ENCODE data around the gene BLNK. TPM values are rescaled to one million over a fixed set of nuclear protein-coding genes. Genes with fewer than 3 reads are reported as not detected.
A peak's percentile ranks its signal among the peaks of the same experiment; 100 is the strongest.

BLNK gene
- total RNA-seq, 3 donors from 2014 or later (not counting 1 experiment from before 2014, with no cell fraction given), result 0.66 to 4.0 (median 1.5) TPM

DNA sequence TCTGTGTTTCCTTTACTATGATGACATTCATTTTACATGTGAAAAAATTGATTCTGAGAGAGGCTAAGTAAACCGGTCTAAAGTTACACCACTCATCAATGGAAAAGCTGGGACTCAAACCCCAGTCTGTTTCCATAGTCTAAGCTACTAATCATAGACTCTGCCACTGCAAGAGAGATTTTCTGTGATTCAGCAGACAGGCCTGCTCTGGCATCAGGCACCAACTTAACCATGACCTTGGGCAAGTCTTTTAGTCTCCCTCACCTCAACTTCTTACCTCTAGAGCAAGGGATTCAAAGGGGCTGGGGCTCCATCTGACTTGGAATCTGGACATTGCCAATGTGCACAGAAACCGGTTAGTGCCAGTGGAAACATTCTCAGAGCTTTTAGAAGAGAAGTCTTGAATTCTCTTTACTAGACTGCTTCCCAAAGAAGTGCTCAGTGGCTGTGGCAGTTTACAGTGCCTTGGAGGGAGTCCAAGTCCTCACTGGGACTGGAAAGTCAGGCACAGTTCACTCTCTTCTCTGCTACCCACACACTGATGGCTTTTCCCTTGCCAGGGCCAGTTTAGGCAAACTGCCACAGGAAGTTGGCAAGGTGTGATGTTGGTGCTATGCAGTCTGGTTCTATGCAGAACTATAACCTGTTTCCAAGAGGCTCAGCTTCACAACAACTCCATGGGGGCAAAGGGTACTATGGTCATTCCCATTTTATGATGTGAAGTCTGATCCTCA lies 4.5 kb upstream of the BLNK start:
- Mint-ChIP-seq H3K27ac (no peak overlapping the region), H3K4me3 (no peak overlapping the region), H3K27me3 (ENCODE audit: low read depth in 2 of 2) (peaks cover 5 to 19% of the 10 kb centered on the region in 2 donors), H3K4me1 (no peaks in the 10 kb centered on the region), H3K36me3 (no peaks in the 10 kb centered on the region), H3K9me3 (no peaks in the 10 kb centered on the region)
- no peak for TF ChIP-seq CTCF (IDR thresholded peaks at IDR 0.05)
- Histone ChIP-seq H3K4me1 (ENCODE audit: control insufficient read depth, insufficient read depth, low read length) (peaks cover 3% of the 10 kb centered on the region), H3K36me3 (ENCODE audit: control insufficient read depth, insufficient read depth, low read length) (no peaks in the 10 kb centered on the region), H3K4me3 (ENCODE audit: low read length) (no peak overlapping the region), H3K9me3 (ENCODE audit: control insufficient read depth, insufficient read depth, low read length) (no peaks in the 10 kb centered on the region), H3K27me3 (ENCODE audit: control insufficient read depth, insufficient read depth, low read length) (no peaks in the 10 kb centered on the region), H3K27ac (ENCODE audit: low read length) (no peak overlapping the region)
- DNase-seq (no peak), ATAC-seq (no peak)
- intact Hi-C loops (cut with micrococcal nuclease), result no loop called here
- 94% methylated on average over 2 of the region's 2 CpGs for WGBS (ENCODE audit: insufficient coverage)

GRCh38 chr10:96272316-96273280 lies 1.2 kb upstream of the BLNK start:
- intact Hi-C loops (cut with micrococcal nuclease), result no loop called here
- no peak overlapping the region for H3K4me3 Mint-ChIP-seq
- TF ChIP-seq CTCF (IDR thresholded peaks at IDR 0.05), result no peak
- Histone ChIP-seq H3K4me3 (ENCODE audit: low read length) (peak overlapping the region; percentile 17), H3K27ac (ENCODE audit: low read length) (peak overlapping the region; percentile 43), H3K36me3 (ENCODE audit: control insufficient read depth, insufficient read depth, low read length) (no peaks in the 10 kb centered on the region), H3K9me3 (ENCODE audit: control insufficient read depth, insufficient read depth, low read length) (no peaks in the 10 kb centered on the region), H3K27me3 (ENCODE audit: control insufficient read depth, insufficient read depth, low read length) (no peaks in the 10 kb centered on the region), H3K4me1 (ENCODE audit: control insufficient read depth, insufficient read depth, low read length) (peaks cover 3% of the 10 kb centered on the region)
- H3K27me3 Mint-ChIP-seq (ENCODE audit: low read depth in 2 of 2), result peaks cover 13 to 14% of the 10 kb centered on the region in 2 donors
- 70% methylated on average over 8 of the region's 8 CpGs for WGBS (ENCODE audit: insufficient coverage)
- no peaks in the 10 kb centered on the region for H3K36me3 Mint-ChIP-seq
- no peak for ATAC-seq
- no peaks in the 10 kb centered on the region for H3K9me3 Mint-ChIP-seq
- DNase-seq, result no peak
- H3K27ac Mint-ChIP-seq, result no peak overlapping the region
- no peaks in the 10 kb centered on the region for H3K4me1 Mint-ChIP-seq

DNA sequence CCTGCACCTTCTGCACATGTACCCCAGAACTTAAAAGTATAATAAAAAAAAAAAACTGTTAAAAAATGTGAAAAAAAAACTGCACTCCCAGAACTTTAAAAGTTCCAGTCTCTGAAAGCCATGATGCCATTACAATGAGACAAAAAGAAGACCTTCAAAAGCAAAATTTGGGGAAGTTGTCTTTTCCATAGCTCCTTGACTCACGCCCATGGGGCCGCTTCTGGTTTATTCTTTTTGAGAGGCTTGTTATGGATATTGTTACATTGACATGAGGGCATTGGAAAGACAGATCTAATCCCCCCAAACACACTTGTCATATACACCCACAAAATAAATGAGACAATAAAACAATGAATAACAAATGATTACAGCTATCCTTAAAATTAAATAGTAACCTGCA lies 798 bp downstream of the BLNK start:
- Mint-ChIP-seq H3K4me1 (no peaks in the 10 kb centered on the region), H3K27ac (no peak overlapping the region), H3K4me3 (no peak overlapping the region), H3K9me3 (no peaks in the 10 kb centered on the region), H3K27me3 (ENCODE audit: low read depth in 2 of 2) (peaks cover 11 to 20% of the 10 kb centered on the region in 2 donors), H3K36me3 (no peaks in the 10 kb centered on the region)
- ATAC-seq (no peak), DNase-seq (no peak)
- no peak overlapping the region for H3K27ac ChIP-seq (ENCODE audit: low read length)
- H3K4me3 ChIP-seq (ENCODE audit: low read length), result peak overlapping the region; percentile 50
- WGBS (ENCODE audit: insufficient coverage), result no CpG with 5 or more reads among the region's 2 CpGs
- no peaks in the 10 kb centered on the region for H3K36me3 ChIP-seq (ENCODE audit: control insufficient read depth, insufficient read depth, low read length)
- no peaks in the 10 kb centered on the region for H3K27me3 ChIP-seq (ENCODE audit: control insufficient read depth, insufficient read depth, low read length)
- peaks cover 3% of the 10 kb centered on the region for H3K4me1 ChIP-seq (ENCODE audit: control insufficient read depth, insufficient read depth, low read length)
- intact Hi-C loops (cut with micrococcal nuclease), result no loop called here
- no peak for TF ChIP-seq CTCF (IDR thresholded peaks at IDR 0.05)
- H3K9me3 ChIP-seq (ENCODE audit: control insufficient read depth, insufficient read depth, low read length), result no peaks in the 10 kb centered on the region
